NCI-H226 (cell line): Measurements from ENCODE around the gene SH3D21.

ENCODE experiments used
- DNase-seq: peaks from one replicate; pipeline ENCODE4 v3.0.0-alpha.2; 2015

SH3D21 gene

GRCh38 chr1:36330940-36331339 is 24.8 kb downstream of the SH3D21 start:
- DNase-seq = no peak

DNA sequence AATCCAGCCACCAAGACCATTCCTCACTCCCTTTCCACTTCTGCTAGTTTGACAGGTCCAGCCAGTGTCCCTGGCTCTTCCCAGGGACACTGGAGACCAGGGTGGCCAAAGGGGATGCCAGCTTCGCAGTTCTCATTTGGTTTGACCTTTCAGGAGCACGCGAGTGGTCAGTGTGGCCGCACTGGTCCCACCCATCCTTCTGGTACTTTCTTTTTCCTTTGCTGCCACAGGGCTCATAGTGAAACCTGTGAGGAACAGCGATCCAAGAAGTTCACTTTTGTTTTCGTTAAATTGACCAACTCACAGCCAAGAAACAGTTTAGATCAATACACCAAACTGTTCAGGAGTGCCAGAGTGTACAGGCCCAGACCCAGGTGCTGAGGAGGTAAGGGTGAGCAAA is 31.7 kb downstream of the SH3D21 start:
- DNase-seq = no peak

GRCh38 chr1:36339215-36339614 is 33.0 kb downstream of the SH3D21 start:
- no peak for DNase-seq

- no peak for DNase-seq
Measured at GRCh38 chr1:36339615-36340014, 33.4 kb downstream of the SH3D21 start.

DNA sequence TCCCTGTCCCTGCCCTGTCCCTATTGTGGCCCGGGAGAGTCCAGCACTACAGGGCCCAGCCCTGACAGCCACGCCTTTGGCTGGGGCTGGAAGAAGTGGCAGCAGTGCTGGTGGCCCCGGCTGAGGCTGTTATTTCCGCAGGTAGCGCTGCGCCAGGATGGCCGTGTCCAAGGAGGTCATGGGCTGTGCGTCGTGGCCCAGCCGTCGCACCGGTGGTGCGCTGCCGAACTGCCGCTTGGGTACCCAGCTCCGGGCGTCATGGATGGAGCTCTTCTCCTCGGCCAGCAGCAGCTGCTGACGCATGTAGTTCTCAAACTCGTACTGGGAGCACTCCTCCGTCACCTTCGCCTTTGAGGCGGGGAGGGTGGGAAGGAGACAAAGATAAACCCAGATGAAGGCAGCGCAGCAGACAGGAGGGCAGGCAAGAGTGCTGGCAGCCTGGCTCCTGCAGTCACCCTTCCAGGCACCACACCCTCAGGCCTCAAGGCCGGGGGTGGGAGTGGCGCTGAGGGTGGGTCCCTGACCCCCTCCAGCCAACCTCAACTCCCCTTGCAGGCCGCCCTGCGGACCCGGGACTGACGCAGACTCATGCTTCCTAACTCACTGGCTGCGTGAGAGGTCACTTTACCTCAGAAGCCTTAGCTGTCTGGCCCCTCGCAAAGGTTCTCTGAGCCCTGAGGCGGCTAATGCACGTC is 35.6 kb downstream of the SH3D21 start:
- DNase-seq = no peak

DNA sequence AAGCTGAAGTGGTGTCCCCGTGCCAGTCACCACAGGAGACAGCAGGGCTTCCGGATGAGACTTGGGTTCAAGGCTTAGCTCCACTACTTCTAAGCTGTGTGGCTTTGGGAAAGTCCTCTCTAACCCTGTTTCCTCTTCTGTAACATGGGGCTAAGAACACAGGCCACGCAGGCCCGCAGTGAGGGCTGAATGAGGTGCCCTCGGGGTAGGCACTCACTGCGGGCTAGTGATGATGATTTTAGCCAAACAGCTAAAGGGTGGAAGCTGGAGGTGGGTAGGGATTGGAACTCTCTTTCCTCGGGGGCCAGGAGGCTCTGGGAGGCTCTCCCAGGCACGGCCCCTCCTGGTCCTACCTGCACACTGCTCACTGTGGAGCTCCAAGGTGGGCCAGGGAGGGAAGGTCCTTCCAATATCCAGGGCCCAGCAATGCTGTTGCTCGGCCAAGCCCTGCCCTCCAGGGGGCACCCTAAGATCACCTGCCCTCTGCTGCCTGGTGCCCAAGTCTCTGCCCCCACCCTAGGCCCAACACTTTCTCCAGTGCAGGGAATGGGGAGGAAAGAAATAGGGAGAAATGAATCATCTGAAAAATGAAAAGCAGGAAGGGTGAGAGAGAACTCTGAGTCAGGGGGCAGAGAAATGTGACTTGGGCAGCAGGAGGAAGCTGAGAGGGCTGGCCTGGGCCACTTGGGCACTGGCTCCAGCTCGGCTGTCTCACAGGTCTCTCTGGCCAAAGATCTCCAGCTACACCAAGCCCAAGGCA is 36.4 kb downstream of the SH3D21 start:
- peak; percentile 80 for DNase-seq

DNA sequence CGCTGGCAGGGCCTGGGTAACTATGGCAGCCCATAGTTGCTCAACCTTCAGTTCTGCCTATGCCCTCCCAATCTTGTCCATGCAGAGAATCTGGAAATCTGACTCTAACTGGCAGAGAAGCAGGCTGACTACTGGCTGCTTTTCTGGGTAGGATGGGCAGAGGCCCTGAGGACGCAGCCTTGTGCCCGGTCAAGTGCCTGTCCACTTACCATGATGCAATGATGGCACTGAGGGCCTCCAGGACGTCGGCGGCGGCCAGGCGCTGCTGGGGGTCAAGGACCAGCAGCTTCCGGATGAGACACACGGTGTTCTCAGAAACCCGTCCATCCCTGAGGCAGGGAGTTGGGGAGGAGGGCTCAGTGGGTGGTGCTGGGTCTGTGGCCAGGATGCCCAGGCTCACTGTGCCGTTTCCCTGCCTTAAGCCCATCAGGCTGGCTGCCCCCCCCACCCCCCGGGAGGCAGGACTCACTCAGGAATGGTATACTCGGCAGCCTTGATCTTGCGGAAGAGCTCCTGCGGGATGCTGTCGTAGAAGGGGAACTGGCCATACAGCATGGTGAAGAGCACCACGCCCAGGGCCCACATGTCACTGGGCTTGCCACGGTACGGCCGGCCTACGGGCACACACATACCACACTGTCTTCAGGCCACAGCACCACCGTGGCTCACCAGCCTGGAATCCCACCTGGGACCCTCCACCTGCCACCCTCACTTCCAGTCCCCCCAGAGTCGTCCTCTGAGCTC is 37.7 kb downstream of the SH3D21 start:
- DNase-seq = no peak

DNA sequence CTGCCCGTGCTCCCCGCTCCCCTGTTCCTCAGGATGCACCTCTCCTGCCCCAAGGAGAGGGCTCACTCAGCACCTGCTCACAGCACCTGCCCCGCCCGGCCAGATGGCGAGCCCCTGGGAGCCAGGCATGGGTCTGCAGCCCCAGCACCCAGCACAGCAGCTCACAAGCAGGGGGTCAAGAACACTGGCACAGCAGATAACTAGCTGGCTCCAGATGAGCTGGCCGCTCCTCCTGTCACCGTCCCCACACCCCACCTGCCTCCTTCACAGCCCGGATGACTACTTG is 38.2 kb downstream of the SH3D21 start:
- DNase-seq = no peak

DNA sequence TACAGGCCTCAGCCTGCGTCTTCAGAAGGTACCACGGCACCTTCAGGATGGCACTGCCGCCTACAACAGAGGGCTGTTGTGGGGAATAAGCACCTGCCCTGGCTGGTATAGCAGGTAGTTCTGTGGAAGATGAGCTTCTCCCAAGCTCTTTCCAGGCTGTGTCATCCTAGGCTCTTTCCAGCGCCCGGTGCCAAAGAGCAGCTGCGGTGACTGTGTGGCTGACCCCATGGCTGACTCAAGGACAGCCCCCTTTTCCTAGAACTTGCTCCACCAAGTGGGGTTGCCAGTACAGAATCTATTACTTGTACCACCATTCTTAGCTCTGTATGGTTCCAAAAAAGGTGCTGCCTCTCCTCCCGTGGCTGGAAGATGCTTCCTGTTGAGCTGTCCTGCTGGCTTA is 39.2 kb downstream of the SH3D21 start:
- no peak for DNase-seq

GRCh38 chr1:36346741-36347370 is 40.7 kb downstream of the SH3D21 start:
- DNase-seq = no peak

- DNase-seq = no peak
Measured at GRCh38 chr1:36349241-36349671, 43.1 kb downstream of the SH3D21 start.

DNA sequence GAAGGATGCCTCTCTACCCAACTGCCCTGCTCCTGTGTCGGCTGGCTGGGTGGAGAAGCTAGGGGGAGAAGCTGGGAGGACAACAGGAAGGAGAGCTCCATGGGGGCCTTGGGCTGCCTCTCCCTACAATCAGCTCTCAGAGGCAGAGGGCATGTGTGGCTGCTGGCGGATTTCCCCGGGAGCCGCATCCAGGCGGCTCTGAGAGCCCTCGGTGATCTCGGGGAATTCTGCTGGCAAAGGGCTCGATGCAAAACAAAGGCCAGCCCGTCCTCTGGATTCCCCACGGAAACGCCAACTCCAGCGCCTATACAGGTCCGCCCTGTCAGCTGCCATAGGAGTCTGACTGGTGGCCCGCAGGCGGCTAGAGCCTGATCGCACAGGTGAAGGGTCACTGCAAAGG is 43.7 kb downstream of the SH3D21 start:
- DNase-seq = no peak

GRCh38 chr1:36350659-36351226 is 44.6 kb downstream of the SH3D21 start:
- DNase-seq = peak; percentile 87

GRCh38 chr1:36351227-36351977 is 45.2 kb downstream of the SH3D21 start:
- DNase-seq = peak; percentile 92

DNA sequence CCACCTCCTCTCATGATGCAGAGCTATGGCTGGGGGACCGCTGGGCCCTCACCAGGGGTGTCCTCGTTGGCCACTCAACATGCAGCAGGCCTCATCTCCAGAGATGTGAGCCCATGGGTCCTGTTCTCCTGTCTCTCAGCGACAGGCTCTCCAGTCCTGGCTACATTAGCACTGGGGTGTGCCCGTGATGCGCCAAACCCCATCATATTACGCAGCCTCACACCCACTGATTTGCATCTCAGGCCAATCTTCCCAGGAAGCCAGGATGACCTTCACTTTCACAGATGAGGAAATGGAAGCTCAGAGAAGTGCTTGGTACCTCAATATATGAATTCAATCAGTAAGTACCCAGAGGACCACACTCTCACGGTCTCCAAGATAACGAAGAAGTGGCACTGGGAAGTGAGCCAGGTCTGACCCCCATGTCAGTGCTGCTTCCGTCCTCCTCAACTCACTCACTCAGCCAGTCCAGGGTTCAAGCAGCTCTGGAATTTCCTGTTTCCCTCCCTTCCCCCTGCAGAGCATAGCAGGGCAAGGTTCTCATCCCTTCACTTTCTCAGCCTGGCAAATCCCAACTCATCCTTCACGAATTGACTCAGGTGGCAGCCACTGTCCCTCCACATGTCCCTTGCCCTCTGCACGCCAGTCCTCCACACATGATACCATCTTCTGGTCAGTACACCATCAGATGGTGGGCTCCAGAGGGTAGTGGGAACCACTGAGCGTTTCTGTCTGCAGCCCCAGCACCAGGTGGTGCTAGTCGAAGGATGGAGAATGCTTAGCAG is 46.1 kb downstream of the SH3D21 start:
- peak; percentile 82 for DNase-seq

GRCh38 chr1:36352910-36353878 is 47.0 kb downstream of the SH3D21 start:
- DNase-seq = peak; percentile 63

GRCh38 chr1:36354486-36354885 is 48.3 kb downstream of the SH3D21 start:
- DNase-seq = no peak

DNA sequence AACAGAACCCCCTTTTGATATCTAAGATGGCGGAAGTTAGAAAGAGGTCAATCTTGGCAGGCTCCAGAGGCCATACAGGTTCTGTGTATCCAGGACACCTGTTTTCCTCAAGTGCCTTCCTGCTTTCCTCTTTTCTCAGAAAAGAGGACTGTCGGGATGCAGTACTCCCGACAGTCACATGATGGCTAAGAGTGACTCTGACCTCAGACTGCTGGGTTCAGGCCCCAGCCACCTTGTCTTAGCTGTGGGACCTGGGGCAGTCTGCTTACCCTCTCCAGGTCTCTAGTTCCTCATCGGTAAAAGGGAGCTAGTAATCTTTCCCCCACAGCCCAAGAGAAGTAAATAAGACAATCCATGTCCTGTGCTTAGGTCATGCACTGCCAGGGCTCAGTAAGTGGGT is 49.6 kb downstream of the SH3D21 start:
- no peak for DNase-seq

DNA sequence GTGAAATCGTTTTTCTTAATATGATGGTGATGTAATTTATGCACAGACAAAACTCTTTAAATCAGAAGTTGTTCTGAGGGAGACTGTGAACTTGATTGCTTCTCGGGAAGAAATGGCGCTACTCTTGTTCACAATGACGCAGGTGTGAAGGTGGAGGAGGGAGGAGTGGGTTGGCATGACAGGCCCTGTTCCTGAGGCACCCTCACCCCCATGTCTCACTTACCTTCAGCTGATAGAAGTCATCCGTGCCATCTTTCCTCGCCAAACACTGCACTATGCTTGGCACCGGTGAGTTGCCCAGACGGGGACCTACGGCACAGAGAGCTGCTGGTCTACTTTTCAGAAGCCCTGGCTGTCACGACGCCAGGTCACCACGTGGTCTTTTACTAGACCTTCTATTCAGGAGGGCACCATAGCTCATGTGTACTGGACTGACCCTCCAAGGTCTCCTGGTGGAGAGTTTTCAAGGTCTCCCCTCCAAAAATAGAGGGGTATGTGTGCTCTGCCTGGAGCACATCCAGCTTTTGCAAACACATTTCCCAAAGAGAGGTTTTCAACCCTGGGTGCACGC is 52.4 kb downstream of the SH3D21 start:
- DNase-seq = no peak

- DNase-seq = no peak
Measured at GRCh38 chr1:36359383-36359782, 53.2 kb downstream of the SH3D21 start.
